Left lung (tissue), 10 donors: Measurements from ENCODE around the gene ZNF483. TPM values are rescaled to one million over a fixed set of nuclear protein-coding genes. Genes with fewer than 3 reads are reported as not detected.
"Not testable (repeated sequence)": the region's sequence is repeated elsewhere in the genome, so short reads cannot be mapped to it uniquely, and the experiment has no call there.

Source experiments
- ATAC-seq: fragments of 200-7000 bp; cut with Tn5 transposase; one replicate; pipeline ENCODE4 v1.9.1; 2020; ENCODE audit warnings: moderate library complexity
- DNase-seq, 4 donors: peaks; one replicate each; pipeline ENCODE4 v3.0.0-alpha.2; 2013 to 2020
- H3K27ac ChIP-seq, 2 donors: fragments of 200-600 bp; sonication (generic) in 1 of 2; one replicate each; pipeline versions ENCODE4 v1.5.0 to v1.8.0; 2020 to 2021
- H3K27me3 ChIP-seq, 2 donors: fragments of 200-600 bp; sonication (generic) in 1 of 2; one replicate each; pipeline versions ENCODE4 v1.5.0 to v1.8.0; 2020 to 2021
- H3K36me3 ChIP-seq, 2 donors: fragments of 200-600 bp; sonication (generic) in 1 of 2; one replicate each; pipeline versions ENCODE4 v1.5.0 to v1.8.0; 2020 to 2021
- H3K4me1 ChIP-seq, 2 donors: fragments of 200-600 bp; one replicate each; pipeline ENCODE4 v1.8.0; 2021
- H3K4me3 ChIP-seq, 2 donors: fragments of 200-600 bp; sonication (generic) in 1 of 2; one replicate each; pipeline versions ENCODE4 v1.5.0 to v1.8.0; 2020 to 2021; ENCODE audit warnings: mild to moderate bottlenecking in 1 of 2
- H3K9me3 ChIP-seq, 2 donors: fragments of 200-600 bp; sonication (generic) in 1 of 2; one replicate each; pipeline versions ENCODE4 v1.5.0 to v1.8.0; 2020 to 2021
- intact Hi-C, 2 donors: fragments of 100-400 bp; cut with DNase I; formaldehyde crosslinking; loops; one replicate each; pipeline versions ENCODE4 v1.11.2 to v1.14.2; 2022
- polyA plus RNA-seq, 6 donors: library from polyadenylated mRNA; unstranded; fragments of 120-200 nt; gene quantifications; one replicate each; pipeline ENCODE4 v1.2.1, GENCODE V29; 2013; ENCODE audit not compliant: insufficient read length in 6 of 6
- total RNA-seq, 2 donors: library from RNA; stranded (reverse); fragmentation: NEBNext Ultra II Directional; extraction: Animal tissue kit (Norgen Biotek cat#: 25700); gene quantifications; one replicate each; pipeline ENCODE4 v1.2.1, GENCODE V29; 2021
- TF ChIP-seq, protein P1 (sequence below), 2 donors: fragments of 200-600 bp; sonication (generic) in 1 of 2; IDR thresholded peaks; one replicate each; pipeline versions ENCODE4 v1.5.0 to v1.8.0; 2021; ENCODE audit warnings: antibody characterized with exemption in 2 of 2
- donor health status: DM: no; HTN: yes; CAD: no.
- donor health status: DM: no; HTN: no; CAD: no.

ZNF483 gene
- total and polyA plus RNA-seq, 8 donors: 2.1 to 7.5 (median 3.7) TPM

DNA sequence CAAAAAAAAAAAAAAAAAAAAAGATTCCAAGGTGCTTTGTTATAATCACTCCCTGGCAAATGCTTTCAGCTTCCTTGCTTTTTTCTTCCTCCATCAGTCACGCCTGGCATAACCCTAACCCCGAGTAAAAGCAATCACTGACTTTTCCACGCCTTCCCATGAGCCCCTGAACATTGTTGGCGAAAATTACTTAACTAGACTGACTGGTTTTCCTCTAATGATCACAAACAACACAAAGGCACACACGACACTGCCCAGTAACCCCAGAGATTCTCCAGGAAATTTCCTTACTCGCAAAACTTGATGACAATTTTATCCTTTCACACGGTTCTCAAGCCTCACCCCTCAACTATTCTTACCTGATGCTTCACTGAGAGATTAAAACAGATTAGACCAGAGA, 85.9 kb downstream of the ZNF483 start:
- ATAC-seq (no peak), DNase-seq (no peak)
- no peaks in the 10 kb centered on the region for H3K36me3 ChIP-seq
- intact Hi-C loops: no loop called here
- TF ChIP-seq, protein P1, sequence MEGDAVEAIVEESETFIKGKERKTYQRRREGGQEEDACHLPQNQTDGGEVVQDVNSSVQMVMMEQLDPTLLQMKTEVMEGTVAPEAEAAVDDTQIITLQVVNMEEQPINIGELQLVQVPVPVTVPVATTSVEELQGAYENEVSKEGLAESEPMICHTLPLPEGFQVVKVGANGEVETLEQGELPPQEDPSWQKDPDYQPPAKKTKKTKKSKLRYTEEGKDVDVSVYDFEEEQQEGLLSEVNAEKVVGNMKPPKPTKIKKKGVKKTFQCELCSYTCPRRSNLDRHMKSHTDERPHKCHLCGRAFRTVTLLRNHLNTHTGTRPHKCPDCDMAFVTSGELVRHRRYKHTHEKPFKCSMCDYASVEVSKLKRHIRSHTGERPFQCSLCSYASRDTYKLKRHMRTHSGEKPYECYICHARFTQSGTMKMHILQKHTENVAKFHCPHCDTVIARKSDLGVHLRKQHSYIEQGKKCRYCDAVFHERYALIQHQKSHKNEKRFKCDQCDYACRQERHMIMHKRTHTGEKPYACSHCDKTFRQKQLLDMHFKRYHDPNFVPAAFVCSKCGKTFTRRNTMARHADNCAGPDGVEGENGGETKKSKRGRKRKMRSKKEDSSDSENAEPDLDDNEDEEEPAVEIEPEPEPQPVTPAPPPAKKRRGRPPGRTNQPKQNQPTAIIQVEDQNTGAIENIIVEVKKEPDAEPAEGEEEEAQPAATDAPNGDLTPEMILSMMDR (IDR thresholded peaks at IDR 0.05): no peak
- H3K4me1 ChIP-seq: no peaks in the 10 kb centered on the region
- no peaks in the 10 kb centered on the region for H3K9me3 ChIP-seq
- H3K4me3 ChIP-seq: no peak overlapping the region
- peaks cover 0 to 20% of the 10 kb centered on the region in 2 donors for H3K27me3 ChIP-seq
- H3K27ac ChIP-seq: no peak overlapping the region

DNA sequence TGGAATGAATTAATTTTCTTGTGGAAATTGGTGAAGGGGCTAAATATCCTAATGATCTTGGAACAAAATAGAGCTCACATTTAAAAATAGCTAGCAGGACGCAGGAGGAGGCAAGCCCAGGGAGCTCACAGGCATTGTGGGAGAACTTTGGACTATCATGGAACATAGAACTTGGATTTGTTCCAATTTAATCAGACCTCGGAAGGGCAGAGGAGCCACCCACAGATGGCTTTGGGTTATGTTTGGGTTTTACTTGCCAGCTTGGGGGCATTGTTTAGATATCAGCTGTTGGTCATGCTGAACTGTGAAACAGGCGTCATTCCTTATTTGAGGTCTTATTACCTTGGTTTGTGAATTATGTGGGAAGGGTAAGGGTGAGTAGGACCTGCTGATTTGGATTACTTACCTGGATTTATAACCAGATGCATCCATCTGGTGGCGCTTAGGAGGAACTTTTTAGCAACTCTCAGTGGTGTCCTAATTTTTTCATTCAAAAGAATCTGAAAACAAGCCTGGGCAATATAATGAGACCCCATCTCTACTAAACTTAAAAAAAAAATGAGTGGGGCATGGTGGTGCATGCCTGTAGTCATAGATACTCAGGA, 88.6 kb downstream of the ZNF483 start:
- Histone ChIP-seq H3K9me3 (no peaks in the 10 kb centered on the region), H3K27me3 (peaks cover 0 to 14% of the 10 kb centered on the region in 2 donors)
- ATAC-seq: no peak

DNA sequence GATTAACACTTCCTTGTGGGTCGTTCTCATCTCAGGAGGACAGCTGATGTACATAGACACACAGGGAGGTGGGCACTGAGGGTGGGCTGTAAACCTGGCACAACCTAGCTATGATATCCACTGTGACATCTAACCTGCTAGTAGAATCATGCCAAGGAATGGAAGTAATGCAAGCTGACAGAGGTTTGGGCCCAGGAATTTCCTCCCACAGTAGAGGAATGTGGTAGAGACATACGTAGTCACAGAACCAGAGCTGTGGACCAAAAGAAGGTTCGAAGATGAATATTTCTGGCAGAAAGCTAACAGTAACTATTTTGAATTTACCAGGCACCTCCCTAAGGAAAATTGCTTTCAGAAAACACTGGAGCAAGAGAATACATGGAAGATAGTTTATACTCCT, 90.9 kb downstream of the ZNF483 start:
- H3K4me3 ChIP-seq: no peak overlapping the region
- no peaks in the 10 kb centered on the region for H3K36me3 ChIP-seq
- DNase-seq: no peak
- intact Hi-C loops: no loop called here
- ATAC-seq: no peak
- H3K4me1 ChIP-seq: no peaks in the 10 kb centered on the region
- H3K27ac ChIP-seq: no peak overlapping the region
- TF ChIP-seq, protein P1 (IDR thresholded peaks at IDR 0.05): no peak
- H3K27me3 ChIP-seq: peaks cover 0 to 14% of the 10 kb centered on the region in 2 donors
- no peaks in the 10 kb centered on the region for H3K9me3 ChIP-seq

More for the DNA sequence above, 88.6 kb downstream of the ZNF483 start:
- intact Hi-C loops: no loop called here
- TF ChIP-seq, protein P1 (IDR thresholded peaks at IDR 0.05): no peak
- DNase-seq: no peak
- H3K4me3 ChIP-seq: no peak overlapping the region
- H3K36me3 ChIP-seq: no peaks in the 10 kb centered on the region
- no peak overlapping the region for H3K27ac ChIP-seq
- H3K4me1 ChIP-seq: no peaks in the 10 kb centered on the region

DNA sequence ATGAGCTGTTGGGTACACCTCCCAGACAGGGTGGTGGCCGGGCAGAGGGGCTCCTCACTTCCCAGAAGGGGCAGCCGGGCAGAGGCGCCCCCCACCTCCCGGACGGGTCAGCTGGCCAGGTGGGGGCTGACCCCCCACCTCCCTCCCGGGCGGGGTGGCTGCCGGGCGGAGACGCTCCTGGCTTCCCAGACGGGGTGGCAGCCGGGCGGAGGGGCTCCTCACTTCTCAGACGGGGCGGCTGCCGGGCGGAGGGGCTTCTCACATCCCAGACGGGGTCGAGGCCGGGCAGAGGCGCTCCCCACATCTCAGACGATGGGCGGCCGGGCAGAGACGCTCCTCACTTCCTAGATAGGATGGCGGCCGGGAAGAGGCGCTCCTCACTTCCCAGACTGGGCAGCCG, 92.4 kb downstream of the ZNF483 start:
- intact Hi-C loops: not testable (repeated sequence)

DNA sequence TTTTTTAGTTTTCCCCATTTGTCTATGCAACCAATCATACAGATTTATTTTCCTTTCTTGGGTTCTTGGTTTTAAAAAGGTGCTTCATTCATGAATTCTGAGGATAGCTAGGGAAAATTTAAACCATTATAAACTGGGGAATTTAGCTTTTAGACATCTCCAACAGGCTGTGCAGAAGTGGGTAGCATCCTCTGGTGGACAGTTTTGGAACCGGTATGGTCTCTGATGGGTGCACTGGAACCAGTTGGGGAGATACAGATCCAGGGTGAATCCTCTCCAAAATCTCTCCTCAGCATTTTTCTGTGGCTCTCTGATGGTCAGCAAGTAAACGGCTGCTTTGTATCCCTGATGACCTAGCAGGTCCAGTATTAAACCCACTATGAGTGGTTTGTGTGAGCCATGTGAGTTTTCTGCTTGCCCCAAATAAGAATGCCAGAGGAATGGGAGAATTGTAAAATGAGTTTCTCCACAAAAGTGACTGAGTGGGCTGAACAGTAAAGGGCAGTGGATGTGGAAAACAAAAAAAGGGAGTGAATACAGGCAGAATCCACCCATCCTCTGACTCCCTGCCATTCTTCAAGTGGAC, 97.0 kb downstream of the ZNF483 start:
- intact Hi-C loops: no loop called here
- H3K9me3 ChIP-seq: no peaks in the 10 kb centered on the region
- no peaks in the 10 kb centered on the region for H3K27me3 ChIP-seq
- H3K4me1 ChIP-seq: peaks cover 0 to 13% of the 10 kb centered on the region in 2 donors
- ATAC-seq (peak; percentile 95), DNase-seq (peak in 1 of 4 donors; percentile 33)
- TF ChIP-seq, protein P1 (IDR thresholded peaks at IDR 0.05): peak; percentile 66 to 84
- no peak overlapping the region for H3K27ac ChIP-seq
- H3K36me3 ChIP-seq: no peaks in the 10 kb centered on the region
- no peak overlapping the region for H3K4me3 ChIP-seq

More for the DNA sequence above, 92.4 kb downstream of the ZNF483 start:
- H3K27me3 ChIP-seq, H3K36me3 ChIP-seq, H3K4me3 ChIP-seq, H3K4me1 ChIP-seq, H3K27ac ChIP-seq, ATAC-seq, H3K9me3 ChIP-seq, DNase-seq: not testable (repeated sequence)
